Posterior cingulate gyrus (tissue), 11 donors: ENCODE results near the gene SLC16A1.
"Not testable (repeated sequence)": the region's sequence is repeated elsewhere in the genome, so short reads cannot be mapped to it uniquely, and the experiment has no call there.

Experiments used
- DNase-seq, 10 donors: peaks; one replicate each; pipeline versions ENCODE4 v3.0.0 to v3.0.0-alpha.2; 2020 to 2021; ENCODE audit warnings: mixed read lengths in 3 of 10
- intact Hi-C: fragments of 100-400 bp; cut with DNase I; formaldehyde crosslinking; loops from one replicate; pipeline ENCODE4 v1.15.1; 2023

Gene SLC16A1

GRCh38 chr1:112955773-112956543, at the start of gene SLC16A1:
SLC16A1 (minus strand) TSS chr1:112956196; CDS start chr1:112929308, 26,888 bp downstream.
- intact Hi-C loops: loop anchor here (1.0 to 10.0 kb wide), 4 partner anchors 75 to 239 kb away; no protein-coding TSS in a partner anchor
- peak; percentile 91 to 99 (median 93) for DNase-seq

DNA sequence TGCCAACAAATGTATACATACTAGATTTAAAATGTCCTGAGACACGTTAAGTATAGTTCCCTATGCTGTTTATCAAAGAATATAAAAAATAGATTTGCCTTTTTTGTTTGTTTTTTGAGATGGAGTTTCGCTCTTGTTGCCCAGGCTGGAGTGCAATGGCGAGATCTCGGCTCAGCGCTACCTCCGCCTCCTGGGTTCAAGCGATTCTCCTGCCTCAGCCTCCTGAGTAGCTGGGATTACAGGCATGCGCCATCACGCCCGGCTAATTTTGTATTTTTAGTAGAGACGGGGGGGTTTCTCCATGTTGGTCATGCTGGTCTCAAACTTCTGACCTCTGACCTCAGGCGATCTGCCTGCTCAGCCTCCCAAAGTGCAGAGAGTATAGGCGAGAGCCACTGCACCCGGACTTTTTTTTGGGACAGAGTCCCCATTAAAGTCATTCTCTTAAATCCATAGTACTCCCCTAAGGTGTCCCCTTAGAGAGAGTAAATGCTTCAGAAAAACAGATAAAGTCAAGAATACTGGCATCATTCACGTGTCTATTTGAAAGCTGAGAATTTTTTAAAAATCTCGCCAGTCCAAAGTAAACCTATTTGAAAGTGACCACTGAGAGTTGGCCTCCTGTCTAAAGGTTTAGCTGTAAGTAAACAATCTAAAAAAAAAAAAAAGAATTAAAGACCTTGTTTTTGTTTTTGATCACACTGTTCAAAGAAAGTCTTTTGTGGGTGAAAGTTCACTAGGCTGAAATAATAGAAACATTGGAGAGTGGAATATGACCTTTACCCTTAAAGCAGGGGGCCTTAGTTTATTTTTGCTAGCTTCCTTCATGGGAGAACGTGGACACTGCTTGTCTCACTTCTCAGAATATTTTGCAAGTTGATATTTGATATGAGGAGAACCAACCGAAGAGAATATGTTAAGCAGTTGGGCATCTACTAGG, 48.0 kb upstream of the SLC16A1 start:
- no peak for DNase-seq
- intact Hi-C loops: no loop called here

DNA sequence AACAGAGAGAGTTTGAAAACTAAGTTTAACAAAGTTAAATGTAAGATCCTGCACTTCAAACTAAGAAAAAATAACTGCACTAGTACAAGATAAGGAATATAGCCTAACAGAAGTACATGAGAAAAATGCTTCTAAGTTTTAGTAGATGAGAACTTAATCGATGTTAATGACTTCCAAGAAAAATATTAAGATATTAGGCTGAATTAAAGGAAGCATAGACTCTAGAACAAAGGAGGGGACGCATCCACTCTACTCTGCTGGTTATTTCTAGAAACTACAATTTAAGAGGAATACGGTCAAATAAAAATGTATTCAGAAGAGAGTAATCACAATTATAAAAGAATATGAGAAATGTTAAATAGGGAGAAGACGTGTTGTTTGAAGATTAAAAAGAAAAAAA, 46.3 kb upstream of the SLC16A1 start:
- DNase-seq: no peak
- intact Hi-C loops: no loop called here

- intact Hi-C loops: no loop called here
- DNase-seq: peak in 5 of 10 donors; percentile 4 to 87 (median 24)
Observed at GRCh38 chr1:112998592-112999235, 42.7 kb upstream of the SLC16A1 start.

GRCh38 chr1:112997781-112998180, 41.8 kb upstream of the SLC16A1 start:
- intact Hi-C loops: no loop called here
- no peak for DNase-seq

DNA sequence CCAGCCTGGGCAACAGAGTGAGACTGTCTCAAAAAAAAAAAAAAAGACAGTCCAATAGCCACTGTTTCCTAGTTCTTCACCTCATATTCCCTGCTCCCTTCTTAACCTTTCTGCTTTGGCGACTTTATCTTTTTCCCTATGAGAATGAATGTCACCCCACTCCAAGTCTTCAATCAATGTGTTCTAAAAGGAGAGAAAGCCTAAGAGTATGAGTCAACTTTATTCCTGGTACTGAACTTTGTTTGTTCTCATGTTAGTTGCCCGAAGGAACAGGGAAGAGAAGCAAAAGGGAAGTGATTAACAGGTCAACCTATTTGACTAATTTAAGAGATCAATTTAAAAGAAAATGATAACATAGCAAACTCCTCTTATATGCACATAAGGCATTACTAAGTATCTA, 39.9 kb upstream of the SLC16A1 start:
- intact Hi-C loops: no loop called here
- no peak for DNase-seq

GRCh38 chr1:112995021-112995420, 39.0 kb upstream of the SLC16A1 start:
- DNase-seq, intact Hi-C loops: not testable (repeated sequence)

GRCh38 chr1:112992780-112993179, 36.8 kb upstream of the SLC16A1 start:
- intact Hi-C loops: no loop called here
- DNase-seq: no peak

- no peak for DNase-seq
- intact Hi-C loops: no loop called here
Observed at GRCh38 chr1:112991402-112992120, 35.6 kb upstream of the SLC16A1 start.

GRCh38 chr1:112990271-112990670, 34.3 kb upstream of the SLC16A1 start:
- intact Hi-C loops: no loop called here
- DNase-seq: no peak

DNA sequence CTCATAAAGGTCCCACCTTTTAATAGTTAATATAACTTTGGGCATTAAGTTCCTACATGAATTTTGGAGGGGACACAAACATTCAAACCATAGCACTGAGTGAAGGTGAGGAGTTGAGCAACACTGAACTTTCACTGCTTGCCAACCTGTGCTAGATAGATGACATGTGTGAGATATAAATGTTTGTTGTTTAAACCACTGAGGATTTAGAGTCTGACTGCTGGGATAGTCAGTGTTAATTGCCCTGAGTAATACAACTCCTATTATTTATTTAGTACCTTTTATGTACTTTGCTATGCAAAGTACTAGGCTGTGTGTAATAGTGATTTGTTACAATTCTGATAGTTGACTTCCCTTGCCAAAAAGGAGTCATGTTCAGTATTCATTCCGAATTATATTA, 32.4 kb upstream of the SLC16A1 start:
- DNase-seq: no peak
- intact Hi-C loops: no loop called here

GRCh38 chr1:112985123-112985522, 29.1 kb upstream of the SLC16A1 start:
- intact Hi-C loops: no loop called here
- no peak for DNase-seq

- intact Hi-C loops: no loop called here
- DNase-seq: no peak
Observed at GRCh38 chr1:112983537-112984131, 27.6 kb upstream of the SLC16A1 start.

DNA sequence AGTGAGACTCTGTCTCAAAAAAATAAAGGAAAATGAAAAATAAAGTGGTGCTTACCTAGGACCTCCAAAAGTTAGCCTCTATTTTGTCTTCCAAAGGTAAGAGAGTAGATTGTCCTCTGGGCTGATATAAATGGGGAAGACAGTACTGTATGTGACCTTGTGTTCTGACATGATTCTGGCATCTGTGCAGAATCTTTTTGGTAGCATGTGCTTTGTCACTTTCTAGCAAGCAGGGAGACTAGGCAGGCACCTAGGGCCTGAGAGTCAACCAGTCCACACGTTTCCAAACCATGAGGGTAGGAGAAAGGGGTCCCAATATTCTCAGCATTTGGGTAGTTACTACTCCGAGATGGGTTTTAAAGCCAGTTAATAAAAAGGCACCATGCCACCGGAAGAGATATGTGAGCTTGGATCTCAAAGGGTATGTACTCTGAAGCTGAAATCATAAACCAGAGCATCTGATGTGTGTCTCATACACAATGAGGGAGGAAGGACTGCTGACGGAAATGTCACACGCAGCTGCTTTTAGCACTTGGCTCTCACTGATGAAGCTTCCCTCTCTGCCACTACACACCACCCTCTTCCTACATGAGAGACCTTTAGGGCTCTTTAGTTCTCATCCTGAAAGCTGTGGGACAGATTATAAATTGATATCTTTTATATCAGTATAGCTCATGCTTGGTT, 27.0 kb upstream of the SLC16A1 start:
- intact Hi-C loops: no loop called here
- DNase-seq: peak in 1 of 10 donors; percentile 61

GRCh38 chr1:112982328-112982727, 26.3 kb upstream of the SLC16A1 start:
- DNase-seq: no peak
- intact Hi-C loops: no loop called here

DNA sequence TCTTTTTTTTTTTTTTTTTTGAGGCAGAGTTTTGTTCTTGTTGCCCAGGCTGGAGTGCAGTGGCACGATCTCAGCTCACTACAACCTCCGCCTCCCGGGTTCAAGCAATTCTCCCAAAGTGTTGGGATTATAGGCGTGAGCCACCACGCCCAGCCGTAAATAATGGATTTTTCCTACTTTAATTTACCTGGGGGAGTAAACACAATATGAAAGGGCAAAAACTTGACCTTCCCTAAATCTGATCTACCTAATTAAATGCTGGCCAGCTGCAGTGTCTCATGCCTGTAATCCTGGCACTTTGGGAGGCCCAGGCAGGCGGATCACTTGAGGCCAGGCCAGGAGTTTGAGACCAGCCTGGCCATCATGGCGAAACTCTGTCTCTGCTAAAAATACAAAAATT, 25.8 kb upstream of the SLC16A1 start:
- intact Hi-C loops, DNase-seq: not testable (repeated sequence)

DNA sequence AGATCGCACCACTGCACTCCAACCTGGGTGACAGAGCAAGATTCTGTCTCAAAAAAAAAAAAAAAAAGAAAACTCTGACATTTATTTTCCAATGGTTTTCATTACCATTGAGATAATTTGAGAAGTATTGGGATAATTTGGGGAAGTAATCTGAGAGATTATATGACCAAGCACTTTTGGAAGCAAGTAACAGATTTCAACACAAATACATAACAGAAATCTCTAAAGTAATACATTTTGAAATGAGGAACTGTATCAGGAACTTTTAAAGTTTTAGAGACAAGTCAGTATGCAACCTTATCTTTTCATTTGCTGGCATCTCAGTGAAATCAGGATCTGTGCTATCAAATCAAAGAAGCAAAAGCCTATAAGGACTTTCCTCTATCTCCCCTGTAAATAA, 25.4 kb upstream of the SLC16A1 start:
- intact Hi-C loops: no loop called here
- DNase-seq: no peak

DNA sequence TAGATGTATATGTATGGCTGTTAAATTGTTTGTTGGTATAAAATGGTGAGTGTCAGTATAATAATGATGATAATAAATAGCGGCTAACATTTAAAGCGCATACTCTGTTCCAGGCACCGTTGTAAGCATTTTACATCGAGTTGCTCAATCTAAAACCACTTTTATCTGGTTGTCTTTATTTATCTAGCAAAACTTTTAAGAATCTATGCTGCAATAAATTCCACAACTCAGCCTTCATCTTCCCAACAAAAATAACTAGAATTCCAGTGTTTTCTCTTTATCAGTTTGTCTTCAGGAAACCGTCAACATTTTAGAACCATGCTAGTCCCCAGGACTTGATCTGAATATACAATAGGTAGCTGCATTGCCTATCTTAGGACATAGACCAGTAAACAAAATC, 19.3 kb upstream of the SLC16A1 start:
- intact Hi-C loops: no loop called here
- DNase-seq: no peak

GRCh38 chr1:112974646-112975045, 18.6 kb upstream of the SLC16A1 start:
- DNase-seq: no peak
- intact Hi-C loops: no loop called here
